GM12801 (cell line): Measurements from ENCODE around the gene YJU2.

ENCODE experiments used
- TF ChIP-seq, protein P1 (sequence below): IDR thresholded peaks from one replicate; pipeline ENCODE4 v1.5.1; 2011; ENCODE audit warnings: control low read depth; ENCODE audit not compliant: insufficient read length; ENCODE audit errors: extremely low read depth

YJU2 gene

DNA sequence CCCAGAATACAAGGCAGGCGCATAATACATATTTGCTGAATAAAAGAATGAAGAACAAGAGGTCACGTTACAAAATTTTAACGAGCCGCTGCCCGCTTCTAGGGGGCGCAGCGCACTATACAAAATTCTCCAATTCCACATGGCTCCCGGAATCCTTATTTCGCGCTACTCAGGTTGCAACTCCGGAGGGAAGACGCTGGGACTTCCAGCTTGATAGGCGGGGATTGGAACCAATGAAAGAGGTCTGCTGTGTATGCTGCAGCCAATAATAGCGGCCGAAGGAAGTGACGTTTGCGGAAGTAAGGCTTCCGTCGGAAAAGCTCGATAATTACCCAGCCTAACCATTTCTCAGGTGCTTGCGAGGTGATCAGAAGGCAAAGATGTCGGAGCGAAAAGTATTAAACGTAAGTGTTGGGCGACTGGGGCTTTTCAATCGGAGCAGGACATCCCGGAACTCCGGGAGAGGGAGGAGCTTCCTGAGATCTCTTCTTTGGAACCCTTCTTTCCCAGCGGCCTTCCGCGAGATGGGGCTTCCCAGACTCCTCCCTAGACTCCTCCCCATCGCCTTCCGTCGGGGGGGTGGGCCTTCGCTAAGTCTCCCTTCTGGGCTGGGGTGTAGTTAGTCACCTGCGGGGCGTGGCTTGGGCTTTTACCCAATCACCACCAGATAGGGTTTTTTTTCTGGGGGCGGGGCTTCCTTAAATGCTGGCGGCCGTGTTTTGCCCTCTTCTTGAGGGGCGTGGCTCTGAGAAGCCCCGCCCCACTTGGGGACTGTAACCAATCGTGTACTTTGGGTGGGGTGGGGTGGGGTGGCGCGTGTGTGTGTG lies at the start of gene YJU2:
TSS of gene YJU2 (plus strand) at position 314 of the 827 bp plus-strand sequence. CDS start at position 381, 67 bp downstream.
- TF ChIP-seq, protein P1, sequence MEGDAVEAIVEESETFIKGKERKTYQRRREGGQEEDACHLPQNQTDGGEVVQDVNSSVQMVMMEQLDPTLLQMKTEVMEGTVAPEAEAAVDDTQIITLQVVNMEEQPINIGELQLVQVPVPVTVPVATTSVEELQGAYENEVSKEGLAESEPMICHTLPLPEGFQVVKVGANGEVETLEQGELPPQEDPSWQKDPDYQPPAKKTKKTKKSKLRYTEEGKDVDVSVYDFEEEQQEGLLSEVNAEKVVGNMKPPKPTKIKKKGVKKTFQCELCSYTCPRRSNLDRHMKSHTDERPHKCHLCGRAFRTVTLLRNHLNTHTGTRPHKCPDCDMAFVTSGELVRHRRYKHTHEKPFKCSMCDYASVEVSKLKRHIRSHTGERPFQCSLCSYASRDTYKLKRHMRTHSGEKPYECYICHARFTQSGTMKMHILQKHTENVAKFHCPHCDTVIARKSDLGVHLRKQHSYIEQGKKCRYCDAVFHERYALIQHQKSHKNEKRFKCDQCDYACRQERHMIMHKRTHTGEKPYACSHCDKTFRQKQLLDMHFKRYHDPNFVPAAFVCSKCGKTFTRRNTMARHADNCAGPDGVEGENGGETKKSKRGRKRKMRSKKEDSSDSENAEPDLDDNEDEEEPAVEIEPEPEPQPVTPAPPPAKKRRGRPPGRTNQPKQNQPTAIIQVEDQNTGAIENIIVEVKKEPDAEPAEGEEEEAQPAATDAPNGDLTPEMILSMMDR: no peak

DNA sequence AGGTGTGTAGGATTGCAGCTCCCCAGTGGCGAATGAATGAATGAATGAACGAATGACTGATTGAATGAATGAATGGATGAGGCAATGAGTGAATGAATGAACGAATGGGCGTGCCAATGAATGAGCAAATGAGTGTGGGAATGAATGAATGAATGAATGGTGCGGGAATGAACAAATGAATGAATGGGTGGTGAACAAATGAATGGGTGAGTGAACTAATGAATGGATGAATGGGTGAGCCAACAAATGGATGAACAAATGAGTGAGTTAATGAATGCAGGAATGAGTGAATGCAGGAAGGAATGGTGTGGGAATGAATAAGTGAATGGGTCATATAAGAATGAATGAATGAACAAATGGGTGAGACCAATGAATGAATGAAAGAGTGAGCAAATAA lies 49.7 kb upstream of the YJU2 start:
- TF ChIP-seq, protein P1: no peak

DNA sequence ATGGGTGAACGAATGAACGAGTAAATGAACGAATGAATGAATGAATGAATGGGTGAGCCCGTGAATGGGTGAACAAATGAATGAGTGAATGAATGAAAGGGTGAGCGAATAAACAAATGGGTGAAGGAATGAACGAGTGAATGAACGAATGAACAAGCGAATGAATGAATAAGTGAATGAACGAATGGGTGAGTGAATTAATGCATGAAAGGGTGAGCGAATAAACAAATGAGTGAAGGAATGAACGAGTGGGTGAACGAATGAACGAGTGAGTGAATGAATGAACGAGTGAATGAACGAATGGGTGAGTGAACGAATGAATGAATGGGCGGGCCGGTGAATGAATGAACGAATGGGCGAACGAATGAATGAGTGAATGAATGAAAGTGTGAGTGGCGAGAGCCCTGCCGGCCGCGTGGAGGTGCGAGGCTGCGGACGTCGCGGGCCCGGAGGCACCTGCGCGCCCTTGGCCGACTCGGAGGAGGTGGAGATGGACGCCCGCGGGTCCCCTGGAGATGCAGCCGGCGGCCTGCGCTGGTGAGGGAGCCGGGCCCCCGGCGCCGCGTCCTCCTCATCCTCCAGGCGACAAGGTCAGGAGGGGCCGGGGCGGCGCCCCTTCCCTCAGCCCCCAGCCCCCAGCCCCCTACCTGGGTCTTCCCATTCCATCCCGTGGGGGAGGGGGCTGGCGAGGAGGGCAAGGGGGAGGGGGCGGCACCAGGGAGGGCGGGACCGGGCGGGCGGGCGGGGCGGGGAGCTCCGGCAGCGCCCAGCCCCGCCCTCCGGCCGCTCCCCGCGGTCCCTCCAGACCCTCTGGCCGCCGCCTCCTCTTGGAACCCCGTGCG lies 49.0 kb upstream of the YJU2 start:
- TF ChIP-seq, protein P1: no peak

DNA sequence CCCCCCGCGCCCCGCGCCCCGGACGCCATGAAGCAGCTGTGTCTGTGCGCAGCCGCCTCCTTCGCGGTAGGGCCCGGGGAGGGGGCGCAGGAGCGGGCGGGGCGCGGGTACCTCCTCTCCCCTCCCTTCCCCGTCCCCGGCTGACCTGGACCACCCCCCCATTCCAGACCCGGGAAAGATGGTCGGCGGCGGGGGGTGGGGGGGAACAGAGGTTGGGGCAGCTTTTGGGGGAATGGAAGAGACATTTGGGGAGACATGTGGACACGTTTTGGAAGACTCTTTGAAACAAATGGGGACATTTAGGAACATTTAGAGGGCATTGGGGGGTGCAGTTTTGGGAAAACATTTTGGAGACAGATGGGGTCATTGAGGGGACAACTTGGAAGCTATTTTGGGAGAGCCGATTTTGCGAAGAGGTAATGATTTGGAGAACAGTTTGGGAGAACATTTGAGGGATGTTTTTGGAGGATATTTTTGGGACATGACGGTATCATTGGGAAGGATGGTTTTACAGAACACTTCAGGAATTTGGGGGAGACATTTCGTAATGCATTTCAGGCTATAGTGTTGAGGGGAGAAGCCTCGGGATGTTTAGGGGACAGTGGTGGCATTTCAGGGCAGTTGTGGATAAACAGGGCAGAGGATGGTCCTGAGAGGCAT lies 48.3 kb upstream of the YJU2 start:
- TF ChIP-seq, protein P1: no peak

DNA sequence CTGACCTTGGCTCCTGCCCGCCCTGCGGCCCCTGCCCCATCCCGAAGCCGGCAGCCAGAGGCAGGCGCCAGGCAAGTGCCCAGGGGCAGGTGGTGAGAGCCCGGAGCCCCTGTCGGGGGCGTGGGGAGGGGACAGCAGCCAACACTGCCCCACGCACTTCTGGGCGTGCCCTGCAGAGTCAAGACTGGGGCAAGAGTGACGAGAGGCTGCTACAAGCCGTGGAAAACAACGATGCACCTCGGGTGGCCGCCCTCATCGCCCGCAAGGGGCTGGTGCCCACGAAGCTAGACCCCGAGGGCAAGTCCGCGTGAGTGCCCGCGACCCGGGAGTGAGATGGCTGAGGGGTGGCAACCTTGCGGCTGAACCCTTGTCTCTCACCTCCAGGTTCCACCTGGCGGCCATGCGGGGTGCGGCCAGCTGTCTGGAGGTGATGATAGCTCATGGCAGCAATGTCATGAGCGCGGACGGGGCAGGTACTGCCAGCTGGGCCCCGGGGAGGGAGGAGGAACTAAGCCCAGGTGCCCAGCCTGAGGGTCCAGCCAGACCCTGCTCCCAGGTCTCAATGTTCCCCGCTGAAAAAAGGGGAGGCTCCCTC lies 47.1 kb upstream of the YJU2 start:
- TF ChIP-seq, protein P1: no peak

DNA sequence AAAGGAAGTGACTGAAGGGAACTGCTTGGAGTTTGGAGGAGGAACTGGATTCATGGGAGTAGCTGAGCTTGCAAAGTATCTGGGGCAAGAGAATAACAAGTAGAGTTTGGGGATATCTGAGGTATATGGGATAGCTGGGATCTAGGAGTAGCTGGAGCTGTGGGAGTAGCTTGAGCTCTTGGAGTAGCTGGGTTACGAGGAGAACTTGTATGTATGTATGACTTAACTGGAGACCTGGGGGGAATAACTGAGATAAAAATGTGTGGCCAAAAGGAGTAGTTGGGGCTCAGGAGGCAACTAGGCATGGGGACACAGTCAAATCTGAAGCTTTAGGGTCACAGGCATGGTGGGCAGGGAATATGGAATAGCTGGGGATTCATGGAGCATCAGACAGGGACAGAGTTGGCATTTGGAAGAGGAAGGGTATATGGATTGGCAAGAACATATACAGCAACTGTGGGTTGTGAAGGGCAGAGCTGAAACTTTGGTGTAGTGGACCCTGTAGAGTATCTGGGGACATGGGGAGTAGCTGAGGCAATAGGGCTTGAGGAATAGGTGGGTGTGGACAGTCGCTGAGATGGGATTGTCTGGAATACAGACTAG lies 45.8 kb upstream of the YJU2 start:
- TF ChIP-seq, protein P1: no peak
